Endodermal cell (in vitro differentiated cells): ENCODE measurements around the gene CAPNS1. TPM values are rescaled to one million over a fixed set of nuclear protein-coding genes. Genes with fewer than 3 reads are reported as not detected.
A peak's percentile ranks its signal among the peaks of the same experiment; 100 is the strongest.
"Not testable (repeated sequence)": the region's sequence is repeated elsewhere in the genome, so short reads cannot be mapped to it uniquely, and the experiment has no call there.

Source experiments
- DNase-seq: peaks from one replicate; pipeline ENCODE4 v3.0.0-alpha.2; 2017
- H3K27ac ChIP-seq: 2 replicates; pipeline ENCODE4 v1.5.1; 2013; ENCODE audit warnings: mild to moderate bottlenecking, low read depth, low read length, moderate library complexity
- H3K27me3 ChIP-seq: 2 replicates; pipeline ENCODE4 v1.6.1; 2013; ENCODE audit warnings: mild to moderate bottlenecking, low read length, moderate library complexity; ENCODE audit not compliant: insufficient read depth, control insufficient read depth, poor library complexity, severe bottlenecking
- H3K36me3 ChIP-seq: 2 replicates; pipeline ENCODE4 v1.7.0; 2013; ENCODE audit warnings: mild to moderate bottlenecking, low read length, moderate library complexity; ENCODE audit not compliant: control insufficient read depth, insufficient read depth
- H3K4me1 ChIP-seq: one replicate; pipeline ENCODE4 v1.7.0; 2013; ENCODE audit warnings: low read length; ENCODE audit not compliant: control insufficient read depth, insufficient read depth
- H3K4me3 ChIP-seq: 2 replicates; pipeline ENCODE4 v1.5.1; 2013; ENCODE audit warnings: mild to moderate bottlenecking, low read length, moderate library complexity
- H3K9ac ChIP-seq: 2 replicates; pipeline ENCODE4 v1.6.1; 2013; ENCODE audit warnings: mild to moderate bottlenecking, low read length, moderate library complexity; ENCODE audit not compliant: poor library complexity, severe bottlenecking; ENCODE audit errors: extremely low read depth
- H3K9me3 ChIP-seq: 2 replicates; pipeline ENCODE4 v1.6.1; 2013; ENCODE audit warnings: mild to moderate bottlenecking, low read length, moderate library complexity; ENCODE audit not compliant: control insufficient read depth
- H3K27ac Mint-ChIP-seq: 2 replicates; pipeline ENCODE4 v1.8.0; 2020; ENCODE audit warnings: mixed read lengths
- H3K27me3 Mint-ChIP-seq: 2 replicates; pipeline ENCODE4 v1.8.0; 2021; ENCODE audit warnings: mild to moderate bottlenecking, mixed read lengths; ENCODE audit not compliant: insufficient read depth
- H3K36me3 Mint-ChIP-seq: 2 replicates; pipeline ENCODE4 v1.8.0; 2020; ENCODE audit warnings: low read depth, mixed read lengths
- H3K4me1 Mint-ChIP-seq: 2 replicates; pipeline ENCODE4 v1.8.0; 2020; ENCODE audit warnings: mixed read lengths
- H3K4me3 Mint-ChIP-seq: 2 replicates; pipeline ENCODE4 v1.8.0; 2020; ENCODE audit warnings: mild to moderate bottlenecking, moderate library complexity, mixed read lengths
- H3K9me3 Mint-ChIP-seq: 2 replicates; pipeline ENCODE4 v1.8.0; 2020; ENCODE audit warnings: mild to moderate bottlenecking, mixed read lengths
- CTCF ChIP-seq: fragments of 200-600 bp; sonication (generic); conservative IDR thresholded peaks from 2 replicates; pipeline ENCODE4 v1.5.0; 2021; ENCODE audit warnings: antibody characterized with exemption, mild to moderate bottlenecking
- whole genome bisulfite sequencing, 2 experiments: methylation state at CpG; one replicate each; pipeline versions ENCODE4 v1.1.5 to v1.1.7; 2013; ENCODE audit warnings: missing lambda C conversion rate in 2 of 2, mixed read lengths in 1 of 2; ENCODE audit not compliant: insufficient coverage in 1 of 2, insufficient read length in 1 of 2; 5-methylcytosine and 5-hydroxymethylcytosine counted together
- total RNA-seq, 2 donors: library from RNA; stranded (reverse); fragmentation: NEBNext Ultra II Directional in 1 of 2; extraction: Animal tissue kit (Norgen Biotek cat#: 25700) in 1 of 2; gene quantifications; 2 replicates in 1 of 2; 3 replicates in 1 of 2; pipeline ENCODE4 v1.2.1, GENCODE V29; 2021

CAPNS1 gene
- total RNA-seq, 2 donors from 2014 or later, result 633 to 714 TPM

- Mint-ChIP-seq H3K27ac (peak overlapping the region; percentile 52), H3K4me3 (no peak overlapping the region), H3K27me3 (no peaks in the 10 kb centered on the region), H3K4me1 (peaks cover 6% of the 10 kb centered on the region), H3K9me3 (no peaks in the 10 kb centered on the region), H3K36me3 (peaks cover 64% of the 10 kb centered on the region)
- Histone ChIP-seq H3K36me3 (peaks cover 57% of the 10 kb centered on the region), H3K27ac (no peak overlapping the region), H3K4me1 (no peaks in the 10 kb centered on the region), H3K27me3 (no peaks in the 10 kb centered on the region), H3K9me3 (no peaks in the 10 kb centered on the region), H3K9ac (no peak overlapping the region), H3K4me3 (no peak overlapping the region)
- TF ChIP-seq CTCF, result no peak
- no peak for DNase-seq
- WGBS, 2 experiments, result 94 to 97% methylated on average over 34 to 49 of the region's 49 CpGs
Observed at GRCh38 chr19:36121486-36122124, 18.3 kb upstream of the CAPNS1 start.

- 95% methylated on average over 8 to 9 of the region's 9 CpGs for whole genome bisulfite sequencing, 2 experiments
- Histone ChIP-seq H3K4me1 (no peaks in the 10 kb centered on the region), H3K27ac (no peak overlapping the region), H3K4me3 (no peak overlapping the region), H3K27me3 (no peaks in the 10 kb centered on the region), H3K36me3 (peaks cover 31% of the 10 kb centered on the region), H3K9me3 (no peaks in the 10 kb centered on the region), H3K9ac (no peak overlapping the region)
- Mint-ChIP-seq H3K9me3 (no peaks in the 10 kb centered on the region), H3K27ac (peak overlapping the region; percentile 68), H3K4me1 (peaks cover 2% of the 10 kb centered on the region), H3K27me3 (no peaks in the 10 kb centered on the region), H3K4me3 (no peak overlapping the region), H3K36me3 (peaks cover 35% of the 10 kb centered on the region)
- DNase-seq, result no peak
- no peak for TF ChIP-seq CTCF
Observed at GRCh38 chr19:36125557-36125956, 14.3 kb upstream of the CAPNS1 start.

- peak overlapping the region; percentile 75 for H3K27ac ChIP-seq
- peak overlapping the region; percentile 91 for H3K27ac Mint-ChIP-seq
- WGBS, 2 experiments, result 31 to 33% methylated on average over 5 to 10 of the region's 10 CpGs
- no peaks in the 10 kb centered on the region for H3K9me3 Mint-ChIP-seq
- no peaks in the 10 kb centered on the region for H3K9me3 ChIP-seq
- H3K9ac ChIP-seq, result peak overlapping the region; percentile 50
- H3K4me3 ChIP-seq, result peak overlapping the region; percentile 85
- peak overlapping the region; percentile 76 for H3K4me3 Mint-ChIP-seq
- H3K36me3 ChIP-seq, result peaks cover 21% of the 10 kb centered on the region
- DNase-seq, result no peak
- no peak for TF ChIP-seq CTCF
- peaks cover 22% of the 10 kb centered on the region for H3K36me3 Mint-ChIP-seq
- no peaks in the 10 kb centered on the region for H3K4me1 ChIP-seq
- H3K4me1 Mint-ChIP-seq, result peaks cover 2% of the 10 kb centered on the region
- H3K27me3 Mint-ChIP-seq, result no peaks in the 10 kb centered on the region
- H3K27me3 ChIP-seq, result no peaks in the 10 kb centered on the region
Observed at GRCh38 chr19:36128392-36128736, 11.5 kb upstream of the CAPNS1 start.

GRCh38 chr19:36131221-36131620 is 8.6 kb upstream of the CAPNS1 start:
- not testable (repeated sequence) for H3K9me3 ChIP-seq, H3K36me3 ChIP-seq, H3K9me3 Mint-ChIP-seq, DNase-seq, H3K27me3 Mint-ChIP-seq, H3K27ac Mint-ChIP-seq, H3K9ac ChIP-seq, H3K4me1 ChIP-seq, H3K4me3 Mint-ChIP-seq, H3K36me3 Mint-ChIP-seq, H3K27ac ChIP-seq, H3K4me1 Mint-ChIP-seq, H3K27me3 ChIP-seq, H3K4me3 ChIP-seq
- 88 to 93% methylated on average over 6 of the region's 6 CpGs for WGBS, 2 experiments

GRCh38 chr19:36134867-36135266 is 5.0 kb upstream of the CAPNS1 start:
- not testable (repeated sequence) for H3K4me3 ChIP-seq, H3K36me3 Mint-ChIP-seq, H3K4me1 Mint-ChIP-seq, H3K9ac ChIP-seq, H3K36me3 ChIP-seq, H3K9me3 Mint-ChIP-seq, H3K4me3 Mint-ChIP-seq, H3K9me3 ChIP-seq, H3K27me3 Mint-ChIP-seq, H3K27ac Mint-ChIP-seq, DNase-seq, H3K27ac ChIP-seq, H3K27me3 ChIP-seq, H3K4me1 ChIP-seq
- WGBS, 2 experiments, result 91 to 94% methylated on average over 2 to 4 of the region's 4 CpGs
